ENCODE measurements around the gene C16orf74.

GRCh38 chr16:85685251-85685650 is 65.6 kb downstream of the C16orf74 start:
- TF ChIP-seq CTCF (IDR thresholded peaks at IDR 0.05; ENCODE audit: insufficient read depth, low read length, poor library complexity, severe bottlenecking) (no peak), EZH2phosphoT487 (conservative IDR thresholded peaks at IDR 0.05; ENCODE audit: low read length) (no peak)

All from SU-DHL-6 (cell line).